ENCODE results near the gene SYNE2. TPM values are rescaled to one million over a fixed set of nuclear protein-coding genes. Genes with fewer than 3 reads are reported as not detected.

SYNE2 gene
- total and polyA plus RNA-seq, 12 donors, result 43.6 to 205 (median 103) TPM

- WGBS, 2 donors, result 97 to 100% methylated on average over 1 of the region's 1 CpG
- Histone ChIP-seq H3K9me3 (no peaks in the 10 kb centered on the region), H3K36me3 (peaks cover 0 to 39% (median 0%) of the 10 kb centered on the region in 9 donors), H3K4me3 (no peak overlapping the region), H3K4me1 (peaks cover 0 to 12% (median 0%) of the 10 kb centered on the region in 9 donors), H3K27me3 (no peaks in the 10 kb centered on the region), H3K27ac (no peak overlapping the region)
- intact Hi-C loops (cut with DNase I), result loop anchor here in 1 of 10 donors (5.0 kb wide), 1 partner anchor 87 kb away; the partner anchor contains the start of gene SYNE2
- TF ChIP-seq, protein P1, sequence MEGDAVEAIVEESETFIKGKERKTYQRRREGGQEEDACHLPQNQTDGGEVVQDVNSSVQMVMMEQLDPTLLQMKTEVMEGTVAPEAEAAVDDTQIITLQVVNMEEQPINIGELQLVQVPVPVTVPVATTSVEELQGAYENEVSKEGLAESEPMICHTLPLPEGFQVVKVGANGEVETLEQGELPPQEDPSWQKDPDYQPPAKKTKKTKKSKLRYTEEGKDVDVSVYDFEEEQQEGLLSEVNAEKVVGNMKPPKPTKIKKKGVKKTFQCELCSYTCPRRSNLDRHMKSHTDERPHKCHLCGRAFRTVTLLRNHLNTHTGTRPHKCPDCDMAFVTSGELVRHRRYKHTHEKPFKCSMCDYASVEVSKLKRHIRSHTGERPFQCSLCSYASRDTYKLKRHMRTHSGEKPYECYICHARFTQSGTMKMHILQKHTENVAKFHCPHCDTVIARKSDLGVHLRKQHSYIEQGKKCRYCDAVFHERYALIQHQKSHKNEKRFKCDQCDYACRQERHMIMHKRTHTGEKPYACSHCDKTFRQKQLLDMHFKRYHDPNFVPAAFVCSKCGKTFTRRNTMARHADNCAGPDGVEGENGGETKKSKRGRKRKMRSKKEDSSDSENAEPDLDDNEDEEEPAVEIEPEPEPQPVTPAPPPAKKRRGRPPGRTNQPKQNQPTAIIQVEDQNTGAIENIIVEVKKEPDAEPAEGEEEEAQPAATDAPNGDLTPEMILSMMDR (IDR thresholded peaks at IDR 0.05), result no peak
- no peak for ATAC-seq
- no peak for DNase-seq
Observed at GRCh38 chr14:63939006-63939270, 86.1 kb downstream of the SYNE2 start.

GRCh38 chr14:63940387-63940786 is 87.6 kb downstream of the SYNE2 start:
- intact Hi-C loops (cut with DNase I), result loop anchor here in 1 of 10 donors (10.0 kb wide), 1 partner anchor 86 kb away; the partner anchor contains the start of gene SYNE2
- H3K36me3 ChIP-seq, result peaks cover 0 to 40% (median 0%) of the 10 kb centered on the region in 9 donors
- no peak for ATAC-seq
- no peaks in the 10 kb centered on the region for H3K27me3 ChIP-seq
- no peak overlapping the region for H3K4me3 ChIP-seq
- H3K4me1 ChIP-seq, result peaks cover 0 to 7% (median 0%) of the 10 kb centered on the region in 9 donors
- 79 to 80% methylated on average over 4 of the region's 4 CpGs for WGBS, 2 donors
- TF ChIP-seq, protein P1 (IDR thresholded peaks at IDR 0.05), result no peak
- H3K27ac ChIP-seq, result peak overlapping the region in 1 of 10 donors; percentile 9
- H3K9me3 ChIP-seq, result no peaks in the 10 kb centered on the region
- no peak for DNase-seq

GRCh38 chr14:63941023-63941422 is 88.2 kb downstream of the SYNE2 start:
- Histone ChIP-seq H3K4me3 (no peak overlapping the region), H3K27ac (no peak overlapping the region), H3K36me3 (peaks cover 0 to 44% (median 0%) of the 10 kb centered on the region in 9 donors), H3K9me3 (no peaks in the 10 kb centered on the region), H3K27me3 (no peaks in the 10 kb centered on the region), H3K4me1 (peaks cover 0 to 7% (median 0%) of the 10 kb centered on the region in 9 donors)
- TF ChIP-seq, protein P1 (IDR thresholded peaks at IDR 0.05), result no peak
- ATAC-seq (no peak), DNase-seq (no peak)
- WGBS, 2 donors, result 79 to 88% methylated on average over 3 of the region's 3 CpGs
- intact Hi-C loops (cut with DNase I), result loop anchor here in 1 of 10 donors (10.0 kb wide), 1 partner anchor 86 kb away; the partner anchor contains the start of gene SYNE2

DNA sequence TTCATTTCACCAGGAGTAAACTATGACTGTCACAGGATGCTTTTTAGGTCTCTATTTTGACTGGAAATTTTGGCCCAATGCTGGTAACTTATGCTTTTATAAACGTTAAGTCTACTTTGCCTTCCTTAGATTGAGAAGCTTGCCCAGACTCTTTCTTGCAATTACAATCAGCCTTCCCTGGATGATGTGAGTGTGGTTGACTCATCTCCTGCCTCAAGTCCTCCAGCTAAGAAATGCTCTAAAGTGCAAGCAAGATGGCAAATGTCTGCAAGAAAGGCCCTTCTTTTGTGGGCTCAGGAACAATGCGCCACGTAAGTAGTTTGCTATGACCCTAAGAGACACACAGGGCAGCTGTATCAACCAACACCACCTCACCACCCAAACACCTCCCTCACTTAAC is 96.9 kb downstream of the SYNE2 start:
- Histone ChIP-seq H3K27ac (no peak overlapping the region), H3K4me1 (peaks cover 7 to 26% (median 10%) of the 10 kb centered on the region in 9 donors), H3K4me3 (no peak overlapping the region), H3K27me3 (no peaks in the 10 kb centered on the region), H3K9me3 (no peaks in the 10 kb centered on the region), H3K36me3 (peaks cover 0 to 58% (median 10%) of the 10 kb centered on the region in 9 donors)
- DNase-seq (no peak), ATAC-seq (no peak)
- intact Hi-C loops (cut with DNase I), result loop anchor here in 4 of 10 donors (5.0 to 10.0 kb wide), 3 partner anchors 95 to 102 kb away; partner anchors contain the start of gene SYNE2 (in 3 of the 4)
- TF ChIP-seq, protein P1 (IDR thresholded peaks at IDR 0.05), result no peak
- 90 to 94% methylated on average over 3 of the region's 3 CpGs for WGBS, 2 donors
